ENCODE measurements around the gene HMX1. TPM values are rescaled to one million over a fixed set of nuclear protein-coding genes. Genes with fewer than 3 reads are reported as not detected.

HMX1 gene
- total RNA-seq, 1 donor from 2014 or later, result not detected

GRCh38 chr4:8860892-8861575, 10.6 kb downstream of the HMX1 start:
- H3K27ac ChIP-seq (replicated peaks), result no peak overlapping the region
- peak overlapping the region; percentile 9 for H3K4me3 ChIP-seq
- peaks cover 100% of the 10 kb centered on the region for H3K27me3 ChIP-seq (ENCODE audit: low read depth)
- intact Hi-C loops (cut with micrococcal nuclease), result no loop called here
- no peak for TF ChIP-seq CTCF (IDR thresholded peaks at IDR 0.05; ENCODE audit: borderline replicate concordance)
- H3K4me1 ChIP-seq, result peaks cover 38% of the 10 kb centered on the region
- no peaks in the 10 kb centered on the region for H3K9me3 ChIP-seq (replicated peaks)
- no peak for DNase-seq
- no peaks in the 10 kb centered on the region for H3K36me3 ChIP-seq

GRCh38 chr4:8860096-8860891, 11.3 kb downstream of the HMX1 start:
- intact Hi-C loops (cut with micrococcal nuclease), result no loop called here
- DNase-seq, result no peak
- Histone ChIP-seq H3K4me3 (no peak overlapping the region), H3K9me3 (replicated peaks) (no peaks in the 10 kb centered on the region), H3K27ac (replicated peaks) (no peak overlapping the region), H3K27me3 (ENCODE audit: low read depth) (peaks cover 100% of the 10 kb centered on the region), H3K4me1 (peaks cover 38% of the 10 kb centered on the region), H3K36me3 (no peaks in the 10 kb centered on the region)
- no peak for TF ChIP-seq CTCF (IDR thresholded peaks at IDR 0.05; ENCODE audit: borderline replicate concordance)

- no peaks in the 10 kb centered on the region for H3K36me3 ChIP-seq
- H3K27ac ChIP-seq (replicated peaks), result no peak overlapping the region
- DNase-seq, result no peak
- no peaks in the 10 kb centered on the region for H3K9me3 ChIP-seq (replicated peaks)
- H3K4me3 ChIP-seq, result no peak overlapping the region
- no peak for TF ChIP-seq CTCF (IDR thresholded peaks at IDR 0.05; ENCODE audit: borderline replicate concordance)
- H3K27me3 ChIP-seq (ENCODE audit: low read depth), result peaks cover 100% of the 10 kb centered on the region
- intact Hi-C loops (cut with micrococcal nuclease), result no loop called here
- H3K4me1 ChIP-seq, result peaks cover 38% of the 10 kb centered on the region
Measured at GRCh38 chr4:8859550-8860095, 12.0 kb downstream of the HMX1 start.

GRCh38 chr4:8858701-8859210, 12.9 kb downstream of the HMX1 start:
- DNase-seq, result no peak
- Histone ChIP-seq H3K27me3 (ENCODE audit: low read depth) (peaks cover 100% of the 10 kb centered on the region), H3K27ac (replicated peaks) (no peak overlapping the region), H3K4me3 (no peak overlapping the region), H3K4me1 (peaks cover 38% of the 10 kb centered on the region), H3K36me3 (no peaks in the 10 kb centered on the region), H3K9me3 (replicated peaks) (no peaks in the 10 kb centered on the region)
- intact Hi-C loops (cut with micrococcal nuclease), result no loop called here
- TF ChIP-seq CTCF (IDR thresholded peaks at IDR 0.05; ENCODE audit: borderline replicate concordance), result no peak

GRCh38 chr4:8857766-8858700, 13.6 kb downstream of the HMX1 start:
- TF ChIP-seq CTCF (IDR thresholded peaks at IDR 0.05; ENCODE audit: borderline replicate concordance), result no peak
- Histone ChIP-seq H3K36me3 (no peaks in the 10 kb centered on the region), H3K9me3 (replicated peaks) (peaks cover 4% of the 10 kb centered on the region), H3K4me1 (peaks cover 36% of the 10 kb centered on the region), H3K4me3 (peak overlapping the region; percentile 47), H3K27ac (replicated peaks) (no peak overlapping the region), H3K27me3 (ENCODE audit: low read depth) (peaks cover 100% of the 10 kb centered on the region)
- no peak for DNase-seq
- intact Hi-C loops (cut with micrococcal nuclease), result no loop called here
